Ascending aorta (tissue), 2 donors: ENCODE results near the gene GLRX. TPM values are rescaled to one million over a fixed set of nuclear protein-coding genes. Genes with fewer than 3 reads are reported as not detected.
"Not testable (repeated sequence)": the region's sequence is repeated elsewhere in the genome, so short reads cannot be mapped to it uniquely, and the experiment has no call there.

Experiments
- DNase-seq, 2 donors: peaks; one replicate each; pipeline ENCODE4 v3.0.0-alpha.2; 2019; ENCODE audit warnings: low spot score in 2 of 2
- H3K27ac ChIP-seq, 2 donors: fragments of 200-600 bp; sonication (generic); one replicate each; pipeline ENCODE4 v1.5.1; 2016 to 2017; ENCODE audit warnings: mild to moderate bottlenecking in 1 of 2
- H3K27me3 ChIP-seq: fragments of 200-600 bp; sonication (generic); one replicate; pipeline ENCODE4 v1.5.1; 2017
- H3K36me3 ChIP-seq, 2 donors: fragments of 200-600 bp; sonication (generic); one replicate each; pipeline ENCODE4 v1.5.1; 2016
- H3K4me1 ChIP-seq, 2 donors: fragments of 200-600 bp; sonication (generic); one replicate each; pipeline ENCODE4 v1.5.1; 2016 to 2017; ENCODE audit warnings: mild to moderate bottlenecking in 1 of 2
- H3K4me3 ChIP-seq, 2 donors: fragments of 200-600 bp; sonication (generic); one replicate each; pipeline ENCODE4 v1.5.1; 2016 to 2017; ENCODE audit warnings: mild to moderate bottlenecking in 1 of 2
- H3K9me3 ChIP-seq, 2 donors: fragments of 200-600 bp; sonication (generic); one replicate each; pipeline ENCODE4 v1.5.1; 2016
- CTCF ChIP-seq, 3 experiments: fragments of 200-600 bp in 2 of 3; fragments of 450-650 bp in 1 of 3; sonication (generic) in 2 of 3; IDR thresholded peaks; one replicate each; pipeline ENCODE4 v1.5.1; 2016 to 2019; ENCODE audit warnings: antibody characterized with exemption in 3 of 3, mild to moderate bottlenecking in 1 of 3, moderate library complexity in 1 of 3
- intact Hi-C: fragments of 100-400 bp; cut with DNase I; formaldehyde crosslinking; loops from one replicate; pipeline ENCODE4 v1.15.1; 2023
- total RNA-seq: library from RNA; depleted of rRNA; stranded (reverse); fragments of >200 nt; gene quantifications from one replicate; pipeline ENCODE4 v1.1.0, GENCODE V29; 2016

GLRX gene
- total RNA-seq: 18.5 TPM

- H3K4me3 ChIP-seq: peak within 1 kb of the TSS; percentile 44 to 80
- intact Hi-C loops: loop anchor here (1.0 kb wide), 1 partner anchor 12 kb away; no protein-coding TSS in a partner anchor
- no peaks in the 10 kb centered on the region for H3K27me3 ChIP-seq
- peak within 1 kb of the TSS; percentile 78 to 88 for H3K27ac ChIP-seq
- no peaks in the 10 kb centered on the region for H3K9me3 ChIP-seq
- H3K4me1 ChIP-seq: peaks cover 3 to 21% of the 10 kb centered on the region in 2 donors
- TF ChIP-seq CTCF (IDR thresholded peaks at IDR 0.05): no peak
- DNase-seq: peak in 1 of 2 donors; percentile 88
- no peaks in the 10 kb centered on the region for H3K36me3 ChIP-seq
Measured at GRCh38 chr5:95822542-95823181, at the start of gene GLRX. Gene GLRX, minus strand, starts transcription at chr5:95822726. Its CDS starts 64 bp downstream, at chr5:95822662.

GRCh38 chr5:95871146-95871806 lies 48.8 kb upstream of the GLRX start:
- no peak for TF ChIP-seq CTCF (IDR thresholded peaks at IDR 0.05)
- Histone ChIP-seq H3K27ac (peak overlapping the region; percentile 63 to 81), H3K9me3 (no peaks in the 10 kb centered on the region), H3K36me3 (no peaks in the 10 kb centered on the region), H3K4me3 (no peak overlapping the region), H3K27me3 (no peaks in the 10 kb centered on the region), H3K4me1 (peaks cover 5 to 20% of the 10 kb centered on the region in 2 donors)
- intact Hi-C loops: no loop called here
- no peak for DNase-seq

- peaks cover 5 to 20% of the 10 kb centered on the region in 2 donors for H3K4me1 ChIP-seq
- peak overlapping the region; percentile 63 to 81 for H3K27ac ChIP-seq
- no peaks in the 10 kb centered on the region for H3K36me3 ChIP-seq
- no peak overlapping the region for H3K4me3 ChIP-seq
- intact Hi-C loops: no loop called here
- H3K27me3 ChIP-seq: no peaks in the 10 kb centered on the region
- no peak for DNase-seq
- TF ChIP-seq CTCF (IDR thresholded peaks at IDR 0.05): no peak
- no peaks in the 10 kb centered on the region for H3K9me3 ChIP-seq
Measured at GRCh38 chr5:95870105-95870672, 47.7 kb upstream of the GLRX start.

- H3K36me3 ChIP-seq, H3K9me3 ChIP-seq, DNase-seq, H3K27me3 ChIP-seq, H3K4me3 ChIP-seq, intact Hi-C loops: not testable (repeated sequence)
- H3K4me1 ChIP-seq: peaks cover 5 to 20% of the 10 kb centered on the region in 2 donors
- H3K27ac ChIP-seq: peak overlapping the region; percentile 63 to 81
Measured at GRCh38 chr5:95869173-95869855, 46.8 kb upstream of the GLRX start.

- H3K27me3 ChIP-seq: no peaks in the 10 kb centered on the region
- H3K36me3 ChIP-seq: no peaks in the 10 kb centered on the region
- no peak for TF ChIP-seq CTCF (IDR thresholded peaks at IDR 0.05)
- peak overlapping the region in 1 of 2 donors; percentile 84 for H3K27ac ChIP-seq
- H3K4me1 ChIP-seq: peaks cover 5 to 20% of the 10 kb centered on the region in 2 donors
- intact Hi-C loops: no loop called here
- H3K9me3 ChIP-seq: no peaks in the 10 kb centered on the region
- no peak overlapping the region for H3K4me3 ChIP-seq
- no peak for DNase-seq
Measured at GRCh38 chr5:95868136-95868535, 45.6 kb upstream of the GLRX start.
